Psoas muscle (tissue), 8 donors: ENCODE measurements around the gene ENTPD2. TPM values are rescaled to one million over a fixed set of nuclear protein-coding genes. Genes with fewer than 3 reads are reported as not detected.

Experiments used
- ATAC-seq, 4 donors: fragments of 200-7000 bp; cut with Tn5 transposase; one replicate each; pipeline ENCODE4 v1.9.1; 2020; ENCODE audit warnings: moderate library complexity in 3 of 4, mild to moderate bottlenecking in 2 of 4
- DNase-seq, 2 donors: peaks; one replicate each; pipeline ENCODE4 v3.0.0-alpha.2; 2020
- H3K27ac ChIP-seq: fragments of 200-600 bp; one replicate; pipeline ENCODE4 v1.8.0; 2022
- H3K27me3 ChIP-seq, 3 donors: fragments of 200-600 bp in 1 of 3; one replicate each; pipeline versions ENCODE4 v1.6.1 to v1.8.0; 2013 to 2022; ENCODE audit warnings: low read length in 2 of 3, mild to moderate bottlenecking in 2 of 3, moderate library complexity in 1 of 3; ENCODE audit not compliant: insufficient read depth in 3 of 3
- H3K36me3 ChIP-seq, 2 donors: fragments of 200-600 bp in 1 of 2; one replicate each; pipeline versions ENCODE4 v1.6.1 to v1.8.0; 2013 to 2022; ENCODE audit warnings: low read depth in 1 of 2, mild to moderate bottlenecking in 1 of 2, moderate library complexity in 1 of 2; ENCODE audit not compliant: insufficient read depth in 1 of 2
- H3K4me1 ChIP-seq: fragments of 200-600 bp; one replicate; pipeline ENCODE4 v1.8.0; 2022
- H3K4me3 ChIP-seq: fragments of 200-600 bp; one replicate; pipeline ENCODE4 v1.8.0; 2022; ENCODE audit warnings: mild to moderate bottlenecking
- H3K9me3 ChIP-seq: fragments of 200-600 bp; one replicate; pipeline ENCODE4 v1.8.0; 2022
- CTCF ChIP-seq: fragments of 200-600 bp; IDR thresholded peaks from one replicate; pipeline ENCODE4 v1.8.0; 2022; ENCODE audit warnings: antibody characterized with exemption
- WGBS, 3 donors: extraction: QIAGEN DNeasy Blood & Tissue Kit; methylation state at CpG; one replicate each; pipeline versions ENCODE4 v1.1.6 to v1.1.7; 2013; 5-methylcytosine and 5-hydroxymethylcytosine counted together
- intact Hi-C, 2 donors: fragments of 100-400 bp; cut with DNase I; formaldehyde crosslinking; loops; one replicate each; pipeline versions ENCODE4 v1.11.0 to v1.14.2; 2022
- polyA plus RNA-seq, 3 donors: library from polyadenylated mRNA; stranded (reverse); fragments of 200-250 nt; gene quantifications; one replicate each; pipeline ENCODE4 v1.2.3, GENCODE V29; 2013
- total RNA-seq, 4 donors: library from RNA; stranded (reverse); fragmentation: NEBNext Ultra II Directional in 2 of 4; extraction: Animal tissue kit (Norgen Biotek cat#: 25700) in 2 of 4; gene quantifications; one replicate each; pipeline versions ENCODE4 v1.2.1 to v1.2.4, GENCODE V29; 2021 to 2023
- donor health status: healthy with polysubstance abuse.
- donor health status: DM: no; HTN: no; CAD: no; lungs with moderate emphysema.
- donor health status: Bipolar disorder and iron deficiency.
- donor health status: healthy.
- donor health status: DM: yes; HTN: yes; CAD: no.
- donor health status: DM: no; HTN: no; CAD: no.
- donor health status: DM: no; HTN: no; CAD: no.
- donor health status: DM: yes; HTN: yes; CAD: no.

ENTPD2 gene
- total and polyA plus RNA-seq, 7 donors = 0.17 to 1.4 (median 0.59) TPM

GRCh38 chr9:137018761-137019559 lies 34.9 kb downstream of the ENTPD2 start:
- Histone ChIP-seq H3K36me3 (peaks cover 0 to 58% of the 10 kb centered on the region in 2 donors), H3K4me1 (no peaks in the 10 kb centered on the region), H3K27ac (no peak overlapping the region), H3K4me3 (no peak overlapping the region), H3K9me3 (no peaks in the 10 kb centered on the region), H3K27me3 (no peaks in the 10 kb centered on the region)
- DNase-seq = no peak
- TF ChIP-seq CTCF = no peak
- ATAC-seq = no peak
- intact Hi-C loops = no loop called here
- 88 to 95% (median 92%) methylated on average over 33 to 36 of the region's 36 CpGs for WGBS, 3 donors

GRCh38 chr9:137017791-137018497 lies 35.9 kb downstream of the ENTPD2 start:
- no peak overlapping the region for H3K4me3 ChIP-seq
- WGBS, 3 donors = 91 to 94% (median 93%) methylated on average over 41 to 45 of the region's 45 CpGs
- H3K9me3 ChIP-seq = no peaks in the 10 kb centered on the region
- ATAC-seq (no peak), DNase-seq (no peak)
- H3K4me1 ChIP-seq = no peaks in the 10 kb centered on the region
- no peak overlapping the region for H3K27ac ChIP-seq
- intact Hi-C loops = no loop called here
- TF ChIP-seq CTCF = no peak
- no peaks in the 10 kb centered on the region for H3K27me3 ChIP-seq
- H3K36me3 ChIP-seq = peaks cover 0 to 64% of the 10 kb centered on the region in 2 donors

DNA sequence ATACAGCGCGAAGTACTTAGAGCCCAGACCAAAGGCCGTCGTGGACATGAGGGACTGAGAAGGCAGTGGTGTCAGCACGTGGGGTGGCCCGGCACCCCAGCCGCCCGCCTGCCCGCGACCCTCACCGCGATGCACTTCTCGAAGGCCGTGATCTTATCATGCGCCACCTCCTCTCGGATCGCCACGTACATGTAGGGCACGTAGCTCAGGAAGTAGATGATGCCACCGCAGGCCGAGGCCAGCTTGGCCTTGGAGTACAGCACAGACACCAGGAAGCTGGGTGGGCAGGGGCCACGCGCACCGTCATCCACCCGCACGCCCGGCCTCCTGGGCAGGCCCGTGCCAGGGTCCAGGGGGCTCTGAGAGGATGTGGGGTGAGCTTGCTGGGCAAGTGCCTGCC lies 36.8 kb downstream of the ENTPD2 start:
- Histone ChIP-seq H3K27ac (no peak overlapping the region), H3K27me3 (no peaks in the 10 kb centered on the region), H3K36me3 (peaks cover 0 to 72% of the 10 kb centered on the region in 2 donors), H3K4me1 (no peaks in the 10 kb centered on the region), H3K9me3 (no peaks in the 10 kb centered on the region), H3K4me3 (no peak overlapping the region)
- ATAC-seq (no peak), DNase-seq (no peak)
- TF ChIP-seq CTCF = no peak
- WGBS, 3 donors = 97 to 98% (median 97%) methylated on average over 28 of the region's 28 CpGs
- intact Hi-C loops = no loop called here

- Histone ChIP-seq H3K36me3 (peaks cover 0 to 78% of the 10 kb centered on the region in 2 donors), H3K4me3 (no peak overlapping the region), H3K9me3 (no peaks in the 10 kb centered on the region), H3K4me1 (no peaks in the 10 kb centered on the region), H3K27me3 (no peaks in the 10 kb centered on the region), H3K27ac (no peak overlapping the region)
- TF ChIP-seq CTCF = no peak
- 91 to 92% (median 92%) methylated on average over 13 to 16 of the region's 16 CpGs for WGBS, 3 donors
- DNase-seq = no peak
- intact Hi-C loops = no loop called here
- no peak for ATAC-seq
Measured at GRCh38 chr9:137016436-137016835, 37.4 kb downstream of the ENTPD2 start.
